Endodermal cell (in vitro differentiated cells): ENCODE measurements around the gene PLA2G15. TPM values are rescaled to one million over a fixed set of nuclear protein-coding genes. Genes with fewer than 3 reads are reported as not detected.

ENCODE experiments used
- DNase-seq: peaks from one replicate; pipeline ENCODE4 v3.0.0-alpha.2; 2017
- H3K27ac ChIP-seq: 2 replicates; pipeline ENCODE4 v1.5.1; 2013; ENCODE audit warnings: mild to moderate bottlenecking, low read depth, low read length, moderate library complexity
- H3K27me3 ChIP-seq: 2 replicates; pipeline ENCODE4 v1.6.1; 2013; ENCODE audit warnings: mild to moderate bottlenecking, low read length, moderate library complexity; ENCODE audit not compliant: insufficient read depth, control insufficient read depth, poor library complexity, severe bottlenecking
- H3K36me3 ChIP-seq: 2 replicates; pipeline ENCODE4 v1.7.0; 2013; ENCODE audit warnings: mild to moderate bottlenecking, low read length, moderate library complexity; ENCODE audit not compliant: control insufficient read depth, insufficient read depth
- H3K4me1 ChIP-seq: one replicate; pipeline ENCODE4 v1.7.0; 2013; ENCODE audit warnings: low read length; ENCODE audit not compliant: control insufficient read depth, insufficient read depth
- H3K4me3 ChIP-seq: 2 replicates; pipeline ENCODE4 v1.5.1; 2013; ENCODE audit warnings: mild to moderate bottlenecking, low read length, moderate library complexity
- H3K9ac ChIP-seq: 2 replicates; pipeline ENCODE4 v1.6.1; 2013; ENCODE audit warnings: mild to moderate bottlenecking, low read length, moderate library complexity; ENCODE audit not compliant: poor library complexity, severe bottlenecking; ENCODE audit errors: extremely low read depth
- H3K9me3 ChIP-seq: 2 replicates; pipeline ENCODE4 v1.6.1; 2013; ENCODE audit warnings: mild to moderate bottlenecking, low read length, moderate library complexity; ENCODE audit not compliant: control insufficient read depth
- H3K27ac Mint-ChIP-seq: 2 replicates; pipeline ENCODE4 v1.8.0; 2020; ENCODE audit warnings: mixed read lengths
- H3K27me3 Mint-ChIP-seq: 2 replicates; pipeline ENCODE4 v1.8.0; 2021; ENCODE audit warnings: mild to moderate bottlenecking, mixed read lengths; ENCODE audit not compliant: insufficient read depth
- H3K36me3 Mint-ChIP-seq: 2 replicates; pipeline ENCODE4 v1.8.0; 2020; ENCODE audit warnings: low read depth, mixed read lengths
- H3K4me1 Mint-ChIP-seq: 2 replicates; pipeline ENCODE4 v1.8.0; 2020; ENCODE audit warnings: mixed read lengths
- H3K4me3 Mint-ChIP-seq: 2 replicates; pipeline ENCODE4 v1.8.0; 2020; ENCODE audit warnings: mild to moderate bottlenecking, moderate library complexity, mixed read lengths
- H3K9me3 Mint-ChIP-seq: 2 replicates; pipeline ENCODE4 v1.8.0; 2020; ENCODE audit warnings: mild to moderate bottlenecking, mixed read lengths
- WGBS, 2 experiments: methylation state at CpG; one replicate each; pipeline versions ENCODE4 v1.1.5 to v1.1.7; 2013; ENCODE audit warnings: missing lambda C conversion rate in 2 of 2, mixed read lengths in 1 of 2; ENCODE audit not compliant: insufficient coverage in 1 of 2, insufficient read length in 1 of 2; 5-methylcytosine and 5-hydroxymethylcytosine counted together
- total RNA-seq, 2 donors: library from RNA; stranded (reverse); fragmentation: NEBNext Ultra II Directional in 1 of 2; extraction: Animal tissue kit (Norgen Biotek cat#: 25700) in 1 of 2; gene quantifications; 2 replicates in 1 of 2; 3 replicates in 1 of 2; pipeline ENCODE4 v1.2.1, GENCODE V29; 2021
- TF ChIP-seq, protein P1 (sequence below): fragments of 200-600 bp; sonication (generic); conservative IDR thresholded peaks from 2 replicates; pipeline ENCODE4 v1.5.0; 2021; ENCODE audit warnings: antibody characterized with exemption, mild to moderate bottlenecking

Gene PLA2G15
- total RNA-seq, 2 donors from 2014 or later = 8.7 to 10.0 TPM

- no peaks in the 10 kb centered on the region for H3K27me3 Mint-ChIP-seq
- Histone ChIP-seq H3K4me1 (peaks cover 5% of the 10 kb centered on the region), H3K9me3 (no peaks in the 10 kb centered on the region), H3K27ac (no peak overlapping the region), H3K9ac (no peak overlapping the region), H3K4me3 (no peak overlapping the region), H3K27me3 (no peaks in the 10 kb centered on the region), H3K36me3 (peaks cover 52% of the 10 kb centered on the region)
- peaks cover 14% of the 10 kb centered on the region for H3K4me1 Mint-ChIP-seq
- no peak overlapping the region for H3K27ac Mint-ChIP-seq
- no peak for DNase-seq
- WGBS, 2 experiments = 87 to 95% methylated on average over 6 to 12 of the region's 12 CpGs
- TF ChIP-seq, protein P1, sequence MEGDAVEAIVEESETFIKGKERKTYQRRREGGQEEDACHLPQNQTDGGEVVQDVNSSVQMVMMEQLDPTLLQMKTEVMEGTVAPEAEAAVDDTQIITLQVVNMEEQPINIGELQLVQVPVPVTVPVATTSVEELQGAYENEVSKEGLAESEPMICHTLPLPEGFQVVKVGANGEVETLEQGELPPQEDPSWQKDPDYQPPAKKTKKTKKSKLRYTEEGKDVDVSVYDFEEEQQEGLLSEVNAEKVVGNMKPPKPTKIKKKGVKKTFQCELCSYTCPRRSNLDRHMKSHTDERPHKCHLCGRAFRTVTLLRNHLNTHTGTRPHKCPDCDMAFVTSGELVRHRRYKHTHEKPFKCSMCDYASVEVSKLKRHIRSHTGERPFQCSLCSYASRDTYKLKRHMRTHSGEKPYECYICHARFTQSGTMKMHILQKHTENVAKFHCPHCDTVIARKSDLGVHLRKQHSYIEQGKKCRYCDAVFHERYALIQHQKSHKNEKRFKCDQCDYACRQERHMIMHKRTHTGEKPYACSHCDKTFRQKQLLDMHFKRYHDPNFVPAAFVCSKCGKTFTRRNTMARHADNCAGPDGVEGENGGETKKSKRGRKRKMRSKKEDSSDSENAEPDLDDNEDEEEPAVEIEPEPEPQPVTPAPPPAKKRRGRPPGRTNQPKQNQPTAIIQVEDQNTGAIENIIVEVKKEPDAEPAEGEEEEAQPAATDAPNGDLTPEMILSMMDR = no peak
- H3K36me3 Mint-ChIP-seq = peaks cover 37% of the 10 kb centered on the region
- H3K9me3 Mint-ChIP-seq = no peaks in the 10 kb centered on the region
- no peak overlapping the region for H3K4me3 Mint-ChIP-seq
Observed at GRCh38 chr16:68230956-68231355, 14.2 kb upstream of the PLA2G15 start.

DNA sequence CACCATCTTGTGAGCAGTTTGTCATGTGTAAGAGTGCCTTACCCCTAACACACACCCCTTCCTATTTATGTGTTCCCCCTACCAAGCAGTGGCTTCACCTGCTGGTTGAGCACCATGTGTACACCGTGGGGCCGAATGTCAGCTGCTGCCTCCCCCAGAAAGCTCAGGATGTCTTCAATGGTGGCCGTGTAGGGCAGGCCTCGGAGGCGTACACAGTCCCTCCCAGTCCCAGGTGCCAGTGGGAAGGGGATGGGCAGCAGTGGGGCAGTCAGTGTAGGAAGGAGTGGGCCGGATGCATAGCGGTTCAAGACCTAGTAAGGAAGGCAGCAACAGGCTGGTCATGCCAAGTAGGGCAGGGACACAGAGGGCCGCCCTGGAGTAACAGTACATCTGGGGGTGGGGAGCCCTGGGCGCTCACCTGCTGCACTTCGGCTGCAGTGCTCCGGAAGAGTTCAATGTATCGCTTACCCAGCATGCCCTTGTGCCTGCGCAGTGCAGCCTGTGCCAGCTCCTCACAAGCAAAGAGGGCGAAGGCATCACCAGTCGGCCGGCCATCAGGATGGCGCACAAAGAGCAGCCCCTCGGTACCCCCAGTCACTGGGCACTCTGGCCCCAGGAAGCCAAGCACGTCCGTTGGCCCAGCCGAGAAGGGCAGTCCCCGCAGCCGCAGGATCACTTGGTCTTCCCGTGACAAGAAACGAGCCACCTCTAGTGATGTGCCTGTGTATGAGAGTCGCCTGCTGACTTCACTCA, 13.6 kb upstream of the PLA2G15 start:
- Histone ChIP-seq H3K27ac (no peak overlapping the region), H3K4me3 (no peak overlapping the region), H3K9me3 (no peaks in the 10 kb centered on the region), H3K27me3 (peaks cover 5% of the 10 kb centered on the region), H3K9ac (no peak overlapping the region), H3K36me3 (peaks cover 52% of the 10 kb centered on the region), H3K4me1 (peaks cover 5% of the 10 kb centered on the region)
- no peaks in the 10 kb centered on the region for H3K27me3 Mint-ChIP-seq
- H3K9me3 Mint-ChIP-seq = no peaks in the 10 kb centered on the region
- 94 to 95% methylated on average over 20 to 26 of the region's 26 CpGs for WGBS, 2 experiments
- H3K4me1 Mint-ChIP-seq = peaks cover 14% of the 10 kb centered on the region
- no peak for DNase-seq
- TF ChIP-seq, protein P1 = no peak
- no peak overlapping the region for H3K4me3 Mint-ChIP-seq
- peaks cover 35% of the 10 kb centered on the region for H3K36me3 Mint-ChIP-seq
- no peak overlapping the region for H3K27ac Mint-ChIP-seq

GRCh38 chr16:68232335-68232734, 12.8 kb upstream of the PLA2G15 start:
- WGBS, 2 experiments = 95 to 96% methylated on average over 16 of the region's 16 CpGs
- H3K27ac ChIP-seq = no peak overlapping the region
- H3K4me1 Mint-ChIP-seq = peaks cover 14% of the 10 kb centered on the region
- H3K4me1 ChIP-seq = peaks cover 5% of the 10 kb centered on the region
- no peak for DNase-seq
- H3K9me3 Mint-ChIP-seq = no peaks in the 10 kb centered on the region
- TF ChIP-seq, protein P1 = no peak
- no peak overlapping the region for H3K4me3 Mint-ChIP-seq
- H3K27me3 Mint-ChIP-seq = no peaks in the 10 kb centered on the region
- H3K36me3 ChIP-seq = peaks cover 48% of the 10 kb centered on the region
- H3K9ac ChIP-seq = no peak overlapping the region
- H3K4me3 ChIP-seq = no peak overlapping the region
- H3K27ac Mint-ChIP-seq = no peak overlapping the region
- peaks cover 34% of the 10 kb centered on the region for H3K36me3 Mint-ChIP-seq
- peaks cover 5% of the 10 kb centered on the region for H3K27me3 ChIP-seq
- H3K9me3 ChIP-seq = no peaks in the 10 kb centered on the region
